HG03520 (cell line): ENCODE measurements around the gene PAXIP1.

ENCODE experiments used
- ATAC-seq: cut with Tn5 transposase; IDR thresholded peaks from one replicate; pipeline ENCODE4 v1.9.1; 2021; ENCODE audit warnings: mild to moderate bottlenecking, moderate library complexity; ENCODE audit not compliant: unreplicated experiment

PAXIP1 gene

DNA sequence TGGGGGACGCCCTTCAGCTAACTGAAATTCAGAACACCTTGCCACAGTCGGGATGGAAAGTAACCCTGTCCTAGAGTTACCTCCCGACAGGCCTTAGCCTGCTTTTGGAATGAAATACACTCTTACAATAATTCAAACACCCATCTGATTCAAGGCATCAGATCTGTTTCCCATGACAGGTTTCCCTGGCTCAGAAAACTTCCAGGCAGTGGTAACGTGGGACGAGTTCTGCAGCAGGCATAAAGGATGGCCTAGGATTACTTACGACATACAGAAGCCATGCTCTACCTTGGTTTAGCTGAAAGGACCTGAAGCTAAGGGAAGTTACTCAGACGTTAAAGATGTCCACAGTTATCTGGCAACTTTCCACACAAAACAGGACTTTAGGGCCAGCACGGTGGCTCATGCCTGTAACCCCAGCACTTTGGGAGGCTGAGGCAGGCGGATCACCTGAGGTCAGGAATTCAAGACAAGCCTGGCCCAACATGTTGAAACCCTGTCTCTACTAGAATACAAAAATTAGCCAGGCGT, 5.0 kb downstream of the PAXIP1 start:
- no peak for ATAC-seq

DNA sequence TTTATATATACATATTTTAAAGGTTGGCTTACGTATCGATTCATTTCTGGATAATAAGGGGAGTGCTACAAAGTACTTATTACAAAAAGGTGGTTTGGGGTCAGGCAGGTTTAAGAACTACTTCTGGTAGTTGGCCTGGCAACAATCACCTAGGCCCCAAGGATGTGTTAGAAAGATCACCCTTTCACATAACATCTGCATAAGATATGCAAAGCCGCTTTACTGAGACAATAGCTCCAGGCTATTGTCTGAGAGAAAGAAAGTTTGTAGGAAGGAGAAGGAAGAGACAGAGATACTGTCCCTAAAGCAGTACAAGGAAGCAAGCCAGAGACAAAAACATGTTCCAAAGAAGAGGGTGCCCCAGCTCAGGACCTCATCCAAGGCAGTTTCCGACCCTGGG, 6.2 kb downstream of the PAXIP1 start:
- ATAC-seq: no peak

DNA sequence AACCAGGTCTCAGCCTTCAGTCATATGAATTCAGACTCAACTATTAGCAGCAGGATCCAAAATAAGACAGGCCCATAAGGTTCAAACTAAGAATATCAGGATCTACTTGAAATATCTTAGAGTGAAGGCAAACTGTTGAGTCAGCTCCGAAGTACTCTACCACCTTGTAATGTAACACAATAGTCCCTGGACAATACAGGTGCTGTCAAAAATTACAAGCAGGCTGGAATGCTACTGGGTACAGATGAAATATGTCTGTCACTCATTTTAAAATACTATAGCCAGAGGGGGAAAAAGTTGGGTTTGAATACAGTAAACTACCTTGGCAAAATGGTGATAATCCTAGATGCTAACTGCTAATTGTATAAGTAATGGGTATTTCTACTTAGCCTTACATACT, 6.8 kb downstream of the PAXIP1 start:
- no peak for ATAC-seq

DNA sequence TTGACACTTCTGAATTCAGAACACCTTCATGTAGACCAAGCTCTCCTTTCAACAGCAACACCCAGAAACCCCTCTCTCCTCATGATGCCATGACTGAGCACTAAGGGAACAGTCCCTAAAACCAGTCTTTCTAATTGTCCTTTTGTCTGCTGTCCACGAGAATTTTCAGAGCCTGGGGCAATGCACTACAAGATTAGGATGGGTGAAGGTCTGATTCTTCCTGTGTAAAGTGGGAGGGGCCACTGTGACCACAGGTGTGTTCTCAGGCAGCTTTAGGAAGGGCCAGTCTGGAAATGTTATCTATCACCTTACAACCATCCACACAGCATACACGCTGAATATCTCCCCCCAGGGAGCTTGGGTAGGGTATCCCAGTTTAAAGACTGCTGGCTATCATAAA, 7.9 kb downstream of the PAXIP1 start:
- ATAC-seq: no peak

DNA sequence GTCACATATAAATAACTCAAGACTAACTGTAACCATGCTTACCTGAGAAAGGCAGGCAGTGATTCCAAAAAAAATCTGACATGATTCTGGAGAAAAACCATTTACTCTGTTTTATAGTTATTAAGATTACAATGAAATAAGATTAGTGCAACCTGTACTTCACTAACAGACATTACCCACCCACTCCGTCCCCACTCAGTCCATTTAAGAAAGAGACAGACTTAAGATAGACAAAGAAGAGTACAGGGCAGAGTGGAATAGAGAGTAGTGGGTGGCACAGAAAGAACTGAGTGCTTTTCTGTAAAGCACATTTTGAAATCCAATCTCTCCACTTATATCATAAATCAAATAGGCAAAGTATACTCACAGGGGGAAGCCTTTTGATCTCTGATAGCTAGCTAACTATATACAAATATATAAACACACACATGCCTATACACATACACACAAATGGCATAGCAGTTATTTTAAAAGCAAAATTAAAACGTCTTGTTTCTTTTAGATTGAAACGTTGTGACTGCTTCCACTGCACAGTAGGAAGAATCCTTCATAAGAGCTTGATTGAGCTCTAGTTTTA, 11.9 kb downstream of the PAXIP1 start:
- ATAC-seq: no peak

DNA sequence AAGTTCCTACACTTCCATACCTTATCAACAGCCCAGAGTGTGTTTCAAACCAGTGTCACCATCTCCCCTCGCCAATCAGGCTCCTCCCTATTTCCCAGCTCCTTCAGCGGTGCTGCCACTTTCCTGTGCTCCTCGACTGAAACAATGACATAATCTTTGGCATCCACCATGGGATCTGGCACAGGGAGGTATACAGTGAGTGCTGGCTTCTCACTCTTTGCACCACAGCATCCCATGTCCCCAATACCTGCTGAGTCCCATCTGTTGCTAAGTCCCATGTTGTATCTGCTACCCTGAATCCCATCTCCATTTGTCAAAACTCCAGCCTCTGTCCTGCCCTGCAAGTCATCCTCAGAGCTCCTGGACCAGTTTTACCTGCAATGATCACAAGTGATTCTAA, 15.4 kb downstream of the PAXIP1 start:
- ATAC-seq: no peak

DNA sequence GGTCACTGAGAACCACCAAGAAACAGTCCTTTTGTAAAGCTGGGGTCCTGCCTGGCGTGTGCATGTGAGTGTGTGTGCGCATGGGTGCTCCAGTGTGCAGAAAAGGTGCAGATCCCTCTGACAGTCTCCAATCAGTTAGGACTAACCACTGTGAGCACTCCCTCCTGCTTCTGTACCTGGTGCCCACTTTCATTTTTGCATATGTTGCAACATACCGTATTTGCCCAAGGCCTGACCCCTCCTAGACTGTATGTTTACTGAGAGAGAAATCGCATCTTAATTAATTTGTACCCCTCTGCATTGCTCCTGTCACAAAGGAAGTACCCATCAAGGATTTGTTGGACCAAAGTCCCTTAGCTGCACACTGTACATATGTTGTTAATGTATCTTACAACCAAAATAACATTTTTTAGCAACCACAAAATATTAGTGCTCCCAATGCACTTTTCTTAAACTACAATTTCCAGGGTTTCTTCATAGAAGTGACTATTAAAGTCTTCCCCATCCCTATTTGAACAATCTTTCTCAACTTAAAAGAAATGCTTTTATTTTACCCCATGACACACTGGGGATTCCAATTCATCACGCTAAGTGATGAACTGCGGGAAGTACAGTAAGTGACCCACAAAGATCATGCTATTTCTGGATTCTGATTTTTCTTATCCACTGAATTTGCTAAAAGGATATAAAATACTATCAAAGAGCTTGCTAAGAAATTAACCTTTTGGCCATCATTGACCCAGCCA, 16.6 kb downstream of the PAXIP1 start:
- no peak for ATAC-seq

DNA sequence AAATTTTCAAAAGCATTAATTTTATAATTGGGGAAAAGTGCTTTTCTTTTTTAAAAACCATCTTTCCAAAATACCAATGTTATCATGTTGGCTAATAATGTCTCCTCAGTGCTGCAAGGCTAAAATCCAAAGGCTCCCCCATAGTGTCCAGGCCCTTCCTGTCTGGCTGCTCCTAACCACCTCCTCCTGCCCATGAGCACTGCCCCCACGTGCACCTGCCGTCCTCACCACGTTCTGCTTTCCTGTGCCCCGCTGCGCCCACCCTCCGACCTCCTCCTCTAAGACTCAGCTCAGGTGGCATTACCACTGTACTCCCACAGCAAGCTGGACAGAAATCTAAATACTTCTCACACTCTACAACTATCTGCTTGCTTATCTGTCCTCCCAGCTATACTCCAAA, 17.7 kb downstream of the PAXIP1 start:
- ATAC-seq: no peak

DNA sequence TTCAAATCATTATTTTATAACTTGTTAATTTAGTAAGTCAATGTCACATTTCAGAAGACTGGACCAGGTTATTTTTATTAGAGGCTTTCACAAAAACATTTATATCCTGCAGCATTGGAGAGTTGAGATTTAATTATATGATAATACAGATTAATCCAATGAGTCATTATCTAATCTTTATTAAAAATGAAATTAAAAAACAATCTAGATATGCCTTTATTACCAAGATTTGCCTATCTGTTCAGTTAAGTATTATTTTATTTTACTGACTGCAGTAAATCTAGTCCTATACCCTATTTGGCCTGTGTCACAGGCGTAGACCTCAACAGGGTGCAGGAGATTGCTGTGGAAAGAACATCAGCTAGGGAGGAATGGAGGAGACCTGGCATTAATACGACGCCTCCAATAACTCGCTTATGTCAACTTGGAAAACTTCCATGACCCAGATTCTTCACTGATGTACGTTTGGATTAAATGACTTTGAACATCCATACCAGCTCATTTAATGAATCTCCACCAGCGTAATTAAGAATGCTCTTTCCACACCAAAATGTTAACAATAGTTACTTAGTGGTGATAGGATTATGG, 18.2 kb downstream of the PAXIP1 start:
- no peak for ATAC-seq

DNA sequence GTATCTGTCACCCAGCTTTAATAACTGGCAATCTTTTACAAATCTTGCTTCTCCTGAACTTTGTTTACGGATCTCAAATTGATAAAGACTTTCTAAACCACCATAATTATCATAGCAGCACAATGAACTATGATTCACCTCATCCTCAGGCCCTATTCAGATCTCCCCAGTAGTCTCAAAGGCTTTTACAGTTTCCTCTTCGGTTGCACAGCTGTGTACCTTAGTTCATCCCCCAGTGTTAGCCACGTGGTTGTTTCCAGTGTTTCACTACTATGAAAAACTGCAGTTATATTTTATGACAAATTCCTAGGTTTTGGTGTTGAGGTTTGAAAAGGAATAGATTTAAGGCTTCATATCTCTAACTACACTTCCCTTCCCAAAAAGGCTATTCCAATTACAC, 24.9 kb downstream of the PAXIP1 start:
- no peak for ATAC-seq

DNA sequence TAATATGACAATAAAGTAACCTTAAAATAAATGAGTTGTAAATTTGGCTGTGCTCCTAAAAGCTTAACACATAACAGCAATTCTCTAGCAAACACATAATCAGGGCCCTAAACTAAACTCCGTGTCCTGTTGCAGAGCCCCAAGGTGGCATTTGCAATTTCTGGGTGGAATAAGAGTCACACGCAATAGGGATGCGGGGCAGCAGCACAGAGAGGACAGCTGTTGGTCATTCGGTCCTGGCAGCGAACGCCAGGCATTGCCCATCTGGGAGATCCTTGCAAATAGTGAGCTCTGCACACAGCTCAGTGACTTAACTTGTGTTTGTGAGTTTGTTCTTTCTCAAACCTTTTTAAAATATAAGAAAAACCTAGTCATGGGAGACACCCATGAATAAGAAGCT, 25.7 kb downstream of the PAXIP1 start:
- ATAC-seq: no peak

DNA sequence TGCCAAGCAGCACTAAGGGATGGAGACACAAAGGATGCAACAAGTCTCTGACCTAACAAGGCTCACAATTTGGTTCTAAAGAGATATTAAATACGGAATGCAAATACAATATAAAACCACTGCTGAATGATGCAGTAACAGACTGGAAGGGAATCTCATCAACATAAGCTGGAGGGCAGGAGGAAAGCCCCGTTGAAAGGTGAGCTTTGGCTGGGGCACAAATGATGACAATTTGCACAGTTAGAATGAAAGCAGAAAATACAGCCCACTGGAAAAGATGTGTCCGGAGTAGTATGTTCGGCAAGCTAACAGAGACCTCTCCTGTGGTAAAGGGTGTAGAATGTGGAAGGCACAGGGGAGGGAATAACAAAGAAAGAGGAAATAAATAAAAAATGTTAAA, 26.1 kb downstream of the PAXIP1 start:
- no peak for ATAC-seq

DNA sequence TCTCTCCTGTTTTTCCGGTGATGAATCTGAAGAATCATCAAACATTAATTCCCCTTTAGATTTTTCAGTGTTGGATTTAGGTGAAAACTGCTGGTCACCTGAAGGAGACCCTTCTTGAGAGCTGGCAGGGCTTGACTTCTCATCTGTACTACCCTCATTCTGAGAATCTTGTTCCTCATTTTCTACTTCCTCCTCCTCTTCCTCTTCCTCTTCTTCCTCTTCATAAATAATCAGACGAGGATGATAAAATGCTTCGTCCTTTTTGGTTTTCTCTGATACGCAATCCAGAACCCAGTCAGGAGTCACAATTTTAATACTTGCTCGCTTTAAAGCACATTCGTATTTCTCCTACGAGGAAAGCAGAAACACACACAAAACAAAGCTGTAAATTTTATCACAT, 26.9 kb downstream of the PAXIP1 start:
- no peak for ATAC-seq

DNA sequence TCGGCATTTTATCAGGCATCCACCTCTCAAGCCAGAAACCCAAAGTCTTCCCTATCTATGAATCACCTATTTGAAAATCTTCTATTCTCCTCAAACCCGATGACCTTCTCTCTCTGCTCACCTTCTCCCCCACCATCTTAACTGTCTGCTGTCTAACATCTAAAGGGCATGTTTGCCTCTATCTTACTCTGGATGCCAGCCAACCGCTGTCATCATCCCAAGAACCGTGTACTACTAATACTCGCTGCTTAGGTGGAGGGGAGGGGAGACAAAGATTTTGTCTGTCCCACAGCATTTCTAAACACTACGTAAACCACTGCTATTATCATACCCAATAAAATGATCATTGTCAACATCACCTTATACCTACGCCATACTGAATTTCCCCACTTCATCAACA, 29.5 kb downstream of the PAXIP1 start:
- ATAC-seq: no peak

DNA sequence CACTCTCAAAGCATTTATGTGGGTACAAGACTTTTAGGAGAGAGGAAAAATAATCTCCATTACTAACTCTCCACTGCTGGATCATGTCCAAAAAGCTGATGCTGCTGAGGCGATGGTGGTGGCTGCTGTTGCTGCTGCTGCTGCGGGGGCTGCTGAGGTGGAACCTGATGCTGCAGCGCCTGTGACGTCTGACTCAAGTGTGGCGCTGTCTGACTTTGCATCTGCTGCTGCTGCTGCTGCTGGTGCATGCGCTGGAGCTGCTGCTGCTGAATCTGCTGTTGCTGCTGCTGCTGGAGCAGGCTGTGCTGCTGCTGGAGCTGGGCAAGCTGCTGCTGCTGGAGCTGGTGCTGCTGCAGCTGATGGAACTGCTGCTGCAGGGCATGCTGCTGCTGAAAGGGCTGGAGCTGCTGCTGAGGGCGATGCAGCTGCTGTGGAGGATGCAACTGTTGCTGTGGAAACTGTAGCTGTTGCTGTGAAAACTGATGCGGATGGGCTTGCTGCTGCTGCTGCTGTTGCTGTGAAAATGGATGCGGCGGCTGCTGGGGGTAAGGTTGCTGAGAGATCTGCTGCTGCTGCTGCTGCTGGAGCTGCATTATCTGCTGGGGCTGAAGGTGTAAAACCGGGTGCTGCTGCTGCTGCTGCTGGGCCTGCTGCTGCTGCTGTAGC, 34.5 kb downstream of the PAXIP1 start:
- ATAC-seq: no peak

DNA sequence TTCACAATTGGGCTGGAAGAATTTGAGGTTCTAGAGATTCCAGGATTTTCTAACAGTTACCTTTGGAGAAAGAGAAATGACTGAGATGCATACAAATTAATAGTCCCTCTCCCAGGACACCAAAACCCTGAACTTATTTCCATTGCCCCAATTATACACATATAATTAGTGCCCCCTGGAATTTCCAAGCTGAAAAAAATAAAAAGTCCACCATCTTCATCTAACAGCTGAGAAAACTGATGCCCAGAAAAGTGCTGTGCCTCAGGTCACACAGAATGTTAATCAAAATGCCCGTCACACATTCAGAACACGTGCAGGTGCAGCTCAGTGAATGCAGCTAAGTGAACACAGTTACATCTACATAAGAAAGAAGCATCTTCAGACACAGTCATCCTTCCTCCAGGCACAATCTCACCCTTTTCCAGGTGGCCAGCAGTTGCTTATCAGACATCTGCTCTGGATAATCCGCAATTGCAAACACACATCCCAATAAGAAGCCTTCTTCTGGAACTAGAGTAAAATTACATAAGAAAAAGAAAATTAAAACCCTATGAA, 35.4 kb downstream of the PAXIP1 start:
- no peak for ATAC-seq

DNA sequence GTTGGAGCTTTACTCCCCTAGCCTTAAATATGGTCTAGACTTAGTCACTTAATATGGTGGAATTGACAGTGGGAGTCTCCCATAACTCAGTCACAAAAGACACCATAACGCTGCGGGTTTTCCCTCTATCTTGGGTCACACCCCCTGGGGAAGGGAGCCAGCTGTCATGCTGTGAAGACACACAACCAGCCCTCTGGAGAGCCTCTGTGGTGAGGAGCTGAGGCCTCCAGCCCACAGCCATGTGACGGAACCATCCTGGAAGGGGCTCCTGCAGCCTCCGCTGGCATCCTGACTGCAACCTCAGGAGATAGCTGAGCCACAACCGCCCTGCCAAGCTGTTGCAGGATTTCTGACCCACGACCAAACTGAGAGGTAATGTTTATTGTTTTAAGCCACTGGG, 37.9 kb downstream of the PAXIP1 start:
- ATAC-seq: no peak

DNA sequence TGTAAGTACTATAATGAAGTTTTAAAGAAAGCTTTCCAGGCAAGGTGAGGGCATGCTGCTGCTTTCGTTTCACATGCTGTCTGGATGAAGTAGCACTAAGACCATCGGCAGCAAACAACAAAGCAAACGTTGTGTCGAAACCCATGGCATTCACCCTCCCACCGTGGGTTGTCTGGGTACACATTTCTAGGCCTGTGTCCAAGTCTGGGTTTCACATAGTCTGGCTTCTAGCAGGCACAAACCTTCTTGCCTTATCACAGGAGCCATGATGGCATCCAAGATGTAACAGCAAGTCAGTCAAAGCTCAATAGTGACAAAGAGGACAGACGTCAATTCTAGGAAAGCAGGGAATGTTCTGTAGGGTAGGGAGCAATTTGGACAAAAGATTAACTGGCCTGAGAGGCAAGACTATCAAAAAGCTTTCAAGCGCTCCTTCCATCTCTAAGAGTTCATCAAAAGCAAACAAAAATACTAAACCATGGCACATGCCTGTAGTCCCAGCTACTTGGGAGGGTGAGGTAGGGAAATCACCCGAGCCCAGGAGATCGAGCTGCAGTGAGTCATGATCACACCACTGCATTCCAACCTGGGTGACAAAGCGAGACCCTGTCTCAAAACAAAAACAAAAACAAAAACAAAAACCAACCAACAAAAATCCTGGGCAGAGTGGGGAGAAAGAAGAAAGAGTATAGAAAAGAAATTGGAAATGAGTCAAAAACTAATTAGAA, 42.7 kb downstream of the PAXIP1 start:
- no peak for ATAC-seq

DNA sequence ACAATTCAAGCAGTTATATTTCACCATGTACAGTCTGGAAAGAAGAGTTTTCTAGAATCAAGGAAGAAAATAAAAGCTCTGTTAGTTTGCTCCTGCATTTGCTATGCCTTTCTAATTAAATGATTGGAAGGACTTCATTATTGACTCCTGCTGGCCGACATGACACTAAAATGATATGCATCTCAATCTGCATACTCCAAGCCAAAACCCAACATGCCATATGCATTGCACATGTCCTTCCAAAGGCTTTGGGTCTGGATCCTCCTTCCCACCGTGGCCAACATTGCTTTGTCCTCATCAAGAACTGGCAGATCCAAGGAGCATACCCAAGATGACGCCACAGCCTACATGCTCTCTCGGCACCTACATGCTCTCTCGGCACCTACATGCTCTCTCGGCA, 46.5 kb downstream of the PAXIP1 start:
- no peak for ATAC-seq

DNA sequence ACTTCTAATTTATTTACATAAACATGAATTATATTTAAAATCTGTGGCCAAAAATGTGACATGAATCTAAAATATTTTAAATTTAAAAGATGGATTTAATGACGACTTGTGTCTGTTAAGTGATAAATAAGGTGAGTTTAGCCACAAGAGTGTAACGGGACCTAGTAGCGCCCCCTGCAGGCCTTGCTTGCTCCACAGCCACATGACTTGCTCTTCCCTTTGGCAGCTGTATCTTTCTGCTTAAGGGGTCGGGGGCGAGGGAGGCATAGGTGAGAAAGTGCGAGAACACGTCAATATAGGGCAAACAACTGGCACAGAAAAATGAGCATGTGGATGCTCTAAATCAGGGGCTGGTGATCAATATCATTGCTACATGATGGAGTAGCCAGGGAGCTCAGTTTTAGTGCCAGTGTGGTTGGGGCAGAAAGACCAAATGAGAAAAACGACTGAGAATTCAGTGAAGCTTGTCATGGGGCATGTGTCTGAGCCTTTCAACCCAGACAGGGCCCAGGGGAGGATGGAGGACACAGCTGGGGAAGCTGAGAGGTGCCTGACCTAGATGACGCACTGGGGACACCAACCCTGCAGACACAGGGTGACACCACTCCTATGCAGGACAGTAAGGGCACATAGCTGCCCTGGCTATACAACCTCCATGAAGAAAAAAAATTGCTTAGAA, 49.8 kb downstream of the PAXIP1 start:
- no peak for ATAC-seq
